PC-3 (cell line): ENCODE measurements around the gene PTCHD4. TPM values are rescaled to one million over a fixed set of nuclear protein-coding genes. Genes with fewer than 3 reads are reported as not detected.
A peak's percentile ranks its signal among the peaks of the same experiment; 100 is the strongest.

ENCODE experiments used
- ATAC-seq: fragments of 200-7000 bp; cut with Tn5 transposase; 2 replicates; pipeline ENCODE4 v1.9.1; 2020; ENCODE audit warnings: mild to moderate bottlenecking, moderate library complexity
- BruUV-seq: library from RNA; stranded (reverse); fragments of 400-500 nt; replicated peaks from 2 replicates; lab custom pipeline; 2021; lab: Mats Ljungman, UMichigan
- CTCF ChIA-PET: fragments of 300-600 bp; sonication (Branson Sonifier 250); formaldehyde crosslinking; loops from one replicate; lab custom pipeline; 2022; ENCODE audit warnings: antibody characterized with exemption; lab: Charles Lee
- POLR2A ChIA-PET: fragments of 300-600 bp; sonication (Branson Sonifier 250); formaldehyde crosslinking; loops from one replicate; lab custom pipeline; 2022; ENCODE audit warnings: antibody characterized with exemption; ENCODE audit not compliant: unreplicated experiment; lab: Charles Lee
- DNase-seq: peaks from one replicate; pipeline ENCODE4 v3.0.0-alpha.2; 2015
- H2AFZ ChIP-seq: fragments of 300-600 bp; sonication (generic); 2 replicates; pipeline ENCODE4 v1.6.0; 2016; ENCODE audit warnings: antibody characterized with exemption, low read length
- H3F3A ChIP-seq: fragments of 300-600 bp; sonication (generic); one replicate; pipeline ENCODE4 v1.6.0; 2017; ENCODE audit warnings: antibody characterized with exemption, low read length, control low read depth, mild to moderate bottlenecking; ENCODE audit not compliant: unreplicated experiment
- H3K27ac ChIP-seq: fragments of 300-600 bp; sonication (generic); 2 replicates; pipeline ENCODE4 v1.5.1; 2016; ENCODE audit warnings: mild to moderate bottlenecking, low read length
- H3K27me3 ChIP-seq: fragments of 300-600 bp; sonication (generic); 2 replicates; pipeline ENCODE4 v1.6.1; 2016; ENCODE audit warnings: low read length, mixed read lengths
- H3K36me3 ChIP-seq: fragments of 300-600 bp; sonication (generic); 2 replicates; pipeline ENCODE4 v1.6.1; 2016; ENCODE audit warnings: low read depth, mixed run types, low read length, mixed read lengths
- H3K4me1 ChIP-seq: fragments of 300-600 bp; sonication (generic); 2 replicates; pipeline ENCODE4 v1.5.1; 2016; ENCODE audit warnings: low read length; ENCODE audit not compliant: insufficient read depth
- H3K4me2 ChIP-seq: fragments of 300-600 bp; sonication (generic); 2 replicates; pipeline ENCODE4 v1.6.0; 2016; ENCODE audit warnings: low read length
- H3K4me3 ChIP-seq: fragments of 300-600 bp; sonication (generic); 2 replicates; pipeline ENCODE4 v1.5.1; 2016; ENCODE audit warnings: mild to moderate bottlenecking, low read length, mixed read lengths
- H3K79me2 ChIP-seq: fragments of 300-600 bp; sonication (generic); 2 replicates; pipeline ENCODE4 v1.6.1; 2017; ENCODE audit warnings: low read length, mixed read lengths
- H3K9ac ChIP-seq: fragments of 300-600 bp; sonication (generic); 2 replicates; pipeline ENCODE4 v1.6.0; 2016; ENCODE audit warnings: mild to moderate bottlenecking, low read length
- H3K9me2 ChIP-seq: fragments of 300-600 bp; sonication (generic); replicated peaks from 2 replicates; pipeline ENCODE4 v1.6.1; 2016; ENCODE audit warnings: mixed run types, low read length, mixed read lengths
- H3K9me3 ChIP-seq: fragments of 300-600 bp; sonication (generic); 2 replicates; pipeline ENCODE4 v1.6.1; 2016; ENCODE audit warnings: low read length, mixed read lengths
- H4K20me1 ChIP-seq: fragments of 300-600 bp; sonication (generic); 2 replicates; pipeline ENCODE4 v1.6.1; 2016; ENCODE audit warnings: low read length, mixed read lengths
- EZH2 ChIP-seq: fragments of 300-600 bp; sonication (generic); IDR thresholded peaks from one replicate; pipeline ENCODE4 v1.6.1; 2017; ENCODE audit warnings: antibody characterized with exemption, mild to moderate bottlenecking, low read length; ENCODE audit not compliant: unreplicated experiment
- EZH2phosphoT487 ChIP-seq: fragments of 300-600 bp; sonication (generic); IDR thresholded peaks from 2 replicates; pipeline ENCODE4 v1.6.1; 2018; ENCODE audit warnings: mild to moderate bottlenecking, antibody characterized with exemption, low read length, borderline replicate concordance
- intact Hi-C: fragments of 100-400 bp; cut with micrococcal nuclease; formaldehyde crosslinking; loops from 2 replicates; pipeline ENCODE4 v1.9.0; 2023
- total RNA-seq: library from RNA; depleted of rRNA; stranded (reverse); fragments of >200 nt; gene quantifications from 2 replicates; pipeline ENCODE4 v1.2.3, GENCODE V29; 2014
- TF ChIP-seq, protein P1 (sequence below): fragments of 300-600 bp; sonication (generic); conservative IDR thresholded peaks from 2 replicates; pipeline ENCODE4 v1.5.1; 2017; ENCODE audit warnings: antibody characterized with exemption, low read depth, mild to moderate bottlenecking, low read length

Gene PTCHD4
- total RNA-seq, 1 experiment from 2014 or later: not detected

DNA sequence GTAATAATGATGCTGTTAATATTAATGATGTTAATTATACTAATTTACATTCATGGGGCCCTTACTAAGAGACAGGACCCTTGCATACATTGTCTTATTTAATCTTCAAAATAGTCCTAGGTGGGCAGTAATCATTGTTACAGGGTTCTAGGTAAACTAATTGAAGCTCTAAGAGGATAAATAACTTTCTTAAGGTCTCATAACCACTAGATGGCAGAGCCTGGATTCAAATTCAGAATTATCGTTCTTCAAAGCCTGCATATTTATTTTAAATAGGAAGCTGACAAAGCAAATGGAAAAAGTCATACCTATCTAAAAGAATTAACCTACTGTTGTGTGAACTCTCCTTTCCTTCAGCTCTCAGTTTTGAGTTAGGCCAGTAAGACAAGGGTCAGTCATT is 23.5 kb downstream of the PTCHD4 start:
- H3F3A ChIP-seq: no peaks in the 10 kb centered on the region
- no peaks in the 10 kb centered on the region for H4K20me1 ChIP-seq
- intact Hi-C loops: loop anchor here (1.0 to 10.0 kb wide), 10 partner anchors 299 to 1335 kb away; no protein-coding TSS in a partner anchor
- no peak for TF ChIP-seq EZH2phosphoT487
- TF ChIP-seq EZH2: no peak
- TF ChIP-seq, protein P1, sequence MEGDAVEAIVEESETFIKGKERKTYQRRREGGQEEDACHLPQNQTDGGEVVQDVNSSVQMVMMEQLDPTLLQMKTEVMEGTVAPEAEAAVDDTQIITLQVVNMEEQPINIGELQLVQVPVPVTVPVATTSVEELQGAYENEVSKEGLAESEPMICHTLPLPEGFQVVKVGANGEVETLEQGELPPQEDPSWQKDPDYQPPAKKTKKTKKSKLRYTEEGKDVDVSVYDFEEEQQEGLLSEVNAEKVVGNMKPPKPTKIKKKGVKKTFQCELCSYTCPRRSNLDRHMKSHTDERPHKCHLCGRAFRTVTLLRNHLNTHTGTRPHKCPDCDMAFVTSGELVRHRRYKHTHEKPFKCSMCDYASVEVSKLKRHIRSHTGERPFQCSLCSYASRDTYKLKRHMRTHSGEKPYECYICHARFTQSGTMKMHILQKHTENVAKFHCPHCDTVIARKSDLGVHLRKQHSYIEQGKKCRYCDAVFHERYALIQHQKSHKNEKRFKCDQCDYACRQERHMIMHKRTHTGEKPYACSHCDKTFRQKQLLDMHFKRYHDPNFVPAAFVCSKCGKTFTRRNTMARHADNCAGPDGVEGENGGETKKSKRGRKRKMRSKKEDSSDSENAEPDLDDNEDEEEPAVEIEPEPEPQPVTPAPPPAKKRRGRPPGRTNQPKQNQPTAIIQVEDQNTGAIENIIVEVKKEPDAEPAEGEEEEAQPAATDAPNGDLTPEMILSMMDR: peak; percentile 66
- H3K79me2 ChIP-seq: no peaks in the 10 kb centered on the region
- ChIA-PET POLR2A (no interaction called here), CTCF (interaction anchor here (0.8 to 1.6 kb wide), 4 partner anchors 225 to 678 kb away, joined by 3 to 10 read pairs (median 4); no protein-coding TSS in a partner anchor)
- H2AFZ ChIP-seq: no peak overlapping the region
- no peak overlapping the region for H3K9ac ChIP-seq
- no peaks in the 10 kb centered on the region for H3K9me2 ChIP-seq
- H3K4me1 ChIP-seq: no peaks in the 10 kb centered on the region
- H3K4me3 ChIP-seq: no peak overlapping the region
- no peak overlapping the region for H3K4me2 ChIP-seq
- DNase-seq (peak; percentile 68), ATAC-seq (peak; percentile 48; the same call in 1 of the 2 replicates)
- no peaks in the 10 kb centered on the region for H3K27me3 ChIP-seq
- no peak overlapping the region for H3K27ac ChIP-seq
- no TSS peak for BruUV-seq
- no peaks in the 10 kb centered on the region for H3K9me3 ChIP-seq
- H3K36me3 ChIP-seq: no peaks in the 10 kb centered on the region

DNA sequence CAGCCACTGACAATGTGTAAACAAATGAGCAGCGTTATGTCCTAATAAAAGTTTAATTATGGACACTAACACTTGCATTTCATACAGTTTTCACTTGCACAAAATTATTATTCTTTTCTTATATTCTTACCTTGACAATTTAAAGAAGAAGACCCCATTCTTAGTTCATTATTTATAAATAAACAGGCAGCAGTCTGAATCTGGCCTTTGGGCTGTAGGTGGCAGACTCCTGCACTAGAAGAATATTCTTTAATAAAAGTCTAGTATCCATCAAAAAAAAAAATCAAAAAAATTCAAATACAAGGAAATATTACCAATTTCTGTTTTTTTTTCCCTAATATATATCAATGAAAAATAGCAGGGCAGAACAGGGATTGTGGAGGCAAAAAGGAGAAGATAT is 24.8 kb downstream of the PTCHD4 start:
- ChIA-PET CTCF (no interaction called here), POLR2A (no interaction called here)
- Histone ChIP-seq H3K9ac (no peak overlapping the region), H3K9me3 (no peaks in the 10 kb centered on the region), H4K20me1 (no peaks in the 10 kb centered on the region), H3K4me1 (no peaks in the 10 kb centered on the region), H3K27ac (no peak overlapping the region), H3K4me2 (no peak overlapping the region), H2AFZ (no peak overlapping the region), H3K4me3 (no peak overlapping the region), H3K79me2 (no peaks in the 10 kb centered on the region), H3K9me2 (no peaks in the 10 kb centered on the region), H3K27me3 (no peaks in the 10 kb centered on the region), H3F3A (no peaks in the 10 kb centered on the region), H3K36me3 (no peaks in the 10 kb centered on the region)
- no TSS peak for BruUV-seq
- intact Hi-C loops: loop anchor here (2.0 to 10.0 kb wide), 8 partner anchors 297 to 1336 kb away; no protein-coding TSS in a partner anchor
- TF ChIP-seq EZH2phosphoT487: no peak
- TF ChIP-seq, protein P1: peak; percentile 60
- ATAC-seq (no peak), DNase-seq (no peak)

DNA sequence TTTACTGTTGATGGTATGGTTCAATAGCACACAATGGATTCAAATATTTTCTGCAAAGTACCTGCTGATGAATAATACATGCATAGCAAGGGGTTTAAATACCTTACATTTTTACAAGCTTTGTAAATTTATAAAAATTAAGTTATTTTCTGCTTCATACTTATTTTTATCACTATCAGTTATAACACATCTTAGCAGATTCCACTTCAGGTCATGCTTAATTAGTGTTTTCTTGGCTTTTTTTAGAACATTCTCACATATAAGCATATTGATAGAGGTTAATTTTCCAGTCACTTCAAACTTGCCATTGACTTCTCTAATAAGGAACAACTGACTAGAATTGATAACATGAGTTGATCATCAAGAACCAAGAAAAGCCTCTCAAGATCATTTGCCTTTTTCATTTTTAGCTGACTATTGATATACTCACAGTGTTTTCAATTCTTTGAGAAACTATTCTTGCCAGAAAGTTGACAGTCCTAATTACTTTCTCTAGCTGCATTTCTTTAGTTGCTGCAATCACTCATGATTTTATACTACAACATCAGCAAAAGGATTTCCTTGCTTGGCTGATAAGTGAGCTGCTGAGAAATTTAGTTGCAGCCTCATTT is 25.8 kb downstream of the PTCHD4 start:
- Histone ChIP-seq H3K4me1 (peaks cover 10% of the 10 kb centered on the region), H3K9ac (no peak overlapping the region), H3K4me3 (no peak overlapping the region), H3K27me3 (no peaks in the 10 kb centered on the region), H3K9me3 (no peaks in the 10 kb centered on the region), H4K20me1 (no peaks in the 10 kb centered on the region), H3K36me3 (no peaks in the 10 kb centered on the region), H3K79me2 (no peaks in the 10 kb centered on the region), H3K9me2 (no peaks in the 10 kb centered on the region), H2AFZ (no peak overlapping the region), H3F3A (peaks cover 8% of the 10 kb centered on the region), H3K4me2 (no peak overlapping the region), H3K27ac (no peak overlapping the region)
- DNase-seq: no peak
- BruUV-seq: no TSS peak
- no peak for ATAC-seq
- CTCF ChIA-PET: no interaction called here
- POLR2A ChIA-PET: no interaction called here
- intact Hi-C loops: loop anchor here (5.0 to 10.0 kb wide), 6 partner anchors 347 to 1337 kb away; no protein-coding TSS in a partner anchor
- no peak for TF ChIP-seq EZH2
- TF ChIP-seq, protein P1: no peak
